GM12891 (cell line): ENCODE measurements around the gene NVL.

Source experiments
- DNase-seq: peaks from one replicate; pipeline ENCODE4 v3.0.0; 2011; ENCODE audit warnings: low spot score; ENCODE audit not compliant: insufficient read length
- FAIRE-seq: peaks from 2 replicates; lab custom pipeline; 2011; peaks lifted over from hg19 to GRCh38; lab: Jason Lieb, UNC
- PAX5 ChIP-seq: IDR thresholded peaks from 2 replicates; pipeline ENCODE4 v1.6.1; 2011; ENCODE audit warnings: low read length, moderate library complexity, mild to moderate bottlenecking; ENCODE audit not compliant: insufficient read depth, severe bottlenecking
- POLR2A ChIP-seq: IDR thresholded peaks from 2 replicates; pipeline ENCODE4 v1.6.1; 2011; ENCODE audit warnings: low read depth, low read length, control low read depth
- POLR2AphosphoS5 ChIP-seq: IDR thresholded peaks from 2 replicates; pipeline ENCODE4 v1.6.1; 2011; ENCODE audit warnings: low read depth, low read length, control low read depth
- POU2F2 ChIP-seq: IDR thresholded peaks from 2 replicates; pipeline ENCODE4 v1.6.1; 2011; ENCODE audit warnings: low read depth, mild to moderate bottlenecking, control low read depth, low read length, moderate library complexity
- SPI1 ChIP-seq: IDR thresholded peaks from 2 replicates; pipeline ENCODE4 v1.6.1; 2011; ENCODE audit warnings: low read depth, low read length, control low read depth
- TAF1 ChIP-seq: IDR thresholded peaks from 2 replicates; pipeline ENCODE4 v1.6.1; 2011; ENCODE audit warnings: low read depth, low read length, control low read depth

NVL gene

GRCh38 chr1:224333939-224334786 is 4.2 kb upstream of the NVL start:
- DNase-seq (no peak), FAIRE-seq (peak; percentile 50)
- TF ChIP-seq POLR2A (no peak), POU2F2 (no peak), POLR2AphosphoS5 (no peak), PAX5 (no peak), SPI1 (no peak), TAF1 (no peak)

GRCh38 chr1:224333309-224333926 is 3.4 kb upstream of the NVL start:
- DNase-seq (no peak), FAIRE-seq (peak; percentile 92)
- TF ChIP-seq SPI1 (peak; percentile 91), POU2F2 (no peak), POLR2AphosphoS5 (no peak)

GRCh38 chr1:224331824-224332223 is 1.9 kb upstream of the NVL start:
- FAIRE-seq (no peak), DNase-seq (no peak)
- no peak for TF ChIP-seq POU2F2
- no peak for TF ChIP-seq SPI1
- no peak for TF ChIP-seq PAX5
- no peak for TF ChIP-seq TAF1
- no peak for TF ChIP-seq POLR2AphosphoS5
- TF ChIP-seq POLR2A = no peak

- FAIRE-seq = no peak
- no peak for DNase-seq
- no peak for TF ChIP-seq POLR2AphosphoS5
- TF ChIP-seq POLR2A = no peak
- no peak for TF ChIP-seq PAX5
- TF ChIP-seq POU2F2 = no peak
- TF ChIP-seq TAF1 = no peak
- no peak for TF ChIP-seq SPI1
Observed at GRCh38 chr1:224331326-224331725, 1.4 kb upstream of the NVL start.

- DNase-seq = no peak
- TF ChIP-seq PAX5 (no peak), TAF1 (no peak)
- FAIRE-seq = no peak
Observed at GRCh38 chr1:224329484-224329841, 509 bp downstream of the NVL start.

- DNase-seq (no peak), FAIRE-seq (no peak)
- no peak for TF ChIP-seq PAX5
- TF ChIP-seq SPI1 = no peak
- TF ChIP-seq POLR2AphosphoS5 = no peak
- no peak for TF ChIP-seq POLR2A
- no peak for TF ChIP-seq TAF1
- no peak for TF ChIP-seq POU2F2
Observed at GRCh38 chr1:224328644-224329043, 1.3 kb downstream of the NVL start.

- no peak for FAIRE-seq
- TF ChIP-seq TAF1 = no peak
- no peak for TF ChIP-seq SPI1
- TF ChIP-seq PAX5 = no peak
- TF ChIP-seq POLR2A = no peak
- no peak for TF ChIP-seq POLR2AphosphoS5
- TF ChIP-seq POU2F2 = no peak
- DNase-seq = no peak
Observed at GRCh38 chr1:224325959-224326358, 4.0 kb downstream of the NVL start.

GRCh38 chr1:224321706-224322105 is 8.3 kb downstream of the NVL start:
- DNase-seq (no peak), FAIRE-seq (no peak)
- TF ChIP-seq PAX5 (no peak), TAF1 (no peak), POLR2AphosphoS5 (no peak), POLR2A (no peak), SPI1 (no peak), POU2F2 (no peak)

- FAIRE-seq (no peak), DNase-seq (no peak)
- no peak for TF ChIP-seq POLR2AphosphoS5
- TF ChIP-seq POLR2A = no peak
- no peak for TF ChIP-seq TAF1
- TF ChIP-seq POU2F2 = no peak
- no peak for TF ChIP-seq SPI1
- TF ChIP-seq PAX5 = no peak
Observed at GRCh38 chr1:224317383-224318045, 12.5 kb downstream of the NVL start.
